ENCODE results near the gene FLVCR1.
"Not testable (repeated sequence)": the region's sequence is repeated elsewhere in the genome, so short reads cannot be mapped to it uniquely, and the experiment has no call there.

Gene FLVCR1

DNA sequence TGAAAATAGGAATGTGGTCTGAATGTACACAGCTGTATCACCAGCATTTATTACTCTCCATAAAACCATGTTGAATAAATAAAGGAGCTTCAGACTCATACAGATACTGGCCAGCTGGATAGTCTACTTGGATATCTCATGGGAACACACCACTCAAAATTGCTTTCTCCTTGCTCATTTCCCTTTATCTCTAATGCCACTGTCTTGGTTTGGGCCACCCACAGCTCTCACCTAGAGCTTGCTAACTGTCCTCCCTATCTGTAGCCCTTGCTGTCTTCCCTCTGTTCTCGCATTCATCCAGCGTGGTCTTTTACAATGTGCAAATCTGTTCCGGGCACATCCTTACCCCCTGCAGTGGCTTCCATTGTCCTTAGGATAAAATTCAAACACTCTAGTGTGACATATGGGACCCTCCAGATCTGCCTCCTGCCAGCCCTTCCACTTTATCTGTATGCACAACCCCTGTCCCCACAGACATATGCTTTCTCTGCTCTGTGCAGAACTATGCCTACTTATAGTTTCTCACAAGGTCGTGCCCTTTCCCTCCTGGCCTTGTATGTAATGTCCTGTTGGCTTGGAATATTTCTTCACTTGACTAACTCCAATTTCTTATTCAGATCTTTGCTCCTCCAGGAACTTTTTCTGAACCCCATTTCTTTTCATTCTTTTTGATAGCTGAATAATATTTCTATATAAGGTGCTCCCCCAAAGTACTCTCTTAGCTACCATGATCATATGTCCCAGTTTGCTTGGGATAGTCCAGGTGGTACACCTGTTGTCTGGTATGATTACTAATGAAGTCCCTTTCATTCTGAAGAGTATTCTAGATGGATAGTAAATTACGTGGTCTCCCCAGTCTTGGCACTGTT lies 2.9 kb downstream of the FLVCR1 start:
- no peak for DNase-seq

- DNase-seq: no peak
Observed at GRCh38 chr1:212862111-212862690, 4.1 kb downstream of the FLVCR1 start.

DNA sequence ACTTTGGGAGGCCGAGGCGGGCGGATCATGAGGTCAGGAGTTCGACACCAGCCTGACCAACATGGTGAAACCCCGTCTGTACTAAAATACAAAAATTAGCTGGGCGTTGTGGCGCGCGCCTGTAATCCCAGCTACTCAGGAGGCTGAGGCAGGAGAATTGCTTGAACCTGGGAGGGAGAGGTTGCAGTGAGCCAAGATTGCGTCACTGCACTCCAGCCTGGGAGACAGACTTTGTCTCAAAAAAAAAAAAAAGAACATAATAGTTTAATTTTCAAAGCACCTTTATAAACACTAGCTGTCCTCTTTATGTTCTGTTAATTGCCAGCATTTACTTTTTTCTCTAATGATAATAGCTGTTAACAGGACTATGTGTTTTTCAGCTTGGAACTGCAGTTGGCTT lies 5.3 kb downstream of the FLVCR1 start:
- DNase-seq: not testable (repeated sequence)

DNA sequence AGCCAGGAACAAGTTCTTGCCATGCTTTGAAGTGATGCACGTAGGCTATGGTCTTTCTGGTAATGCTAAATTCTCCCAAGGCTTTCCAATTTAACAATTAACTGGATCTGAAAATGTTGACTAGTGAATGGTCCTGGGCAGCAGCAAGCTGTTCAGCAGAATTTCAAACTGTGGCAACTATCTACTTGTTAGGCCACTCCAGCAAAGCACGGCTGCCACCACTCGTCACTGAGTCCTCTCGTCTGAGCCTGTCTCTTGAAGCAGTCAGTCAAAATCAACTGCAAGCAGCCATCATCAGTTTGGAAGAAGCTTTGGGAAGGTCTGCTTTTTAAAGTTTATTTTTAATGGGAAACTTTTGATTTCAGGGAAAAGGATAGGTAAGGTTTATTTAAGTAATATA lies 6.1 kb downstream of the FLVCR1 start:
- DNase-seq: no peak

DNA sequence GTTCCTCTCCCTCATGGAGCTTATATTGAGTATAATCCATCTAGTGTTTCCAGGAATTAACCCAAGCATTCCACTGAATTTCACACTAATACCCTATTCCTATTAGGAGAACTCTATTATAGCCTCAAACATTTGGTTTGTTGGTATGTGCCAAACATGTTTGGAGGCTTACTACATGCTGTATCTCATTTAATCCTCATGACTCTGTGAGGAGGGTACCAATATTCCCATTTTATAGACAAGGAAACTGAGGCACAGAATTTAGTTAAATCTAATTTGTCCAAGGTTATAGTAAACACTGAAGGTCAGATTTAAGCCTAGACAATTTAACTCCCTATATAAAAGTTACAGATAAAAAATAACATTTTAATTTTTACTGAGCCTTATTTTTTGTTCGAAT lies 9.1 kb downstream of the FLVCR1 start:
- DNase-seq: no peak

- no peak for DNase-seq
Observed at GRCh38 chr1:212871976-212872375, 13.9 kb downstream of the FLVCR1 start.

- no peak for DNase-seq
Observed at GRCh38 chr1:212873518-212873917, 15.4 kb downstream of the FLVCR1 start.

DNA sequence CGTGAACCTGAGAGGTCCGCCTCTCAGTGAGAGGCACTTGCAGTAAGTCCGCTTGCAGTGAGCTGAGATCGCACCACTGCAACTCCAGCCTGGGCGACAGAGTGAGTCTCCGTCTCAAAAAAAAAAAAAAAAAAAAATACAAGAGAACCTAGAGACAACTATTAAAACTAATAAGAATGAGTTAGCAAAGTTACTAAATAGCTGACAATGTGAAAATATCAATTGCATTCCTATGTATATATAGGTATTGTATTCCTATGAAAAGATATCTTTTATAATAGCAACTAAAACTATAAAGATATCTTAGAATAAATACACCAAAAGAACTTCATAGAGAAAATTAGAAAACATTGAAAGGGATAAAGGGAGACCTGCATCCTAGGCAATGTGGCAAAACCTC lies 20.3 kb downstream of the FLVCR1 start:
- no peak for DNase-seq

DNA sequence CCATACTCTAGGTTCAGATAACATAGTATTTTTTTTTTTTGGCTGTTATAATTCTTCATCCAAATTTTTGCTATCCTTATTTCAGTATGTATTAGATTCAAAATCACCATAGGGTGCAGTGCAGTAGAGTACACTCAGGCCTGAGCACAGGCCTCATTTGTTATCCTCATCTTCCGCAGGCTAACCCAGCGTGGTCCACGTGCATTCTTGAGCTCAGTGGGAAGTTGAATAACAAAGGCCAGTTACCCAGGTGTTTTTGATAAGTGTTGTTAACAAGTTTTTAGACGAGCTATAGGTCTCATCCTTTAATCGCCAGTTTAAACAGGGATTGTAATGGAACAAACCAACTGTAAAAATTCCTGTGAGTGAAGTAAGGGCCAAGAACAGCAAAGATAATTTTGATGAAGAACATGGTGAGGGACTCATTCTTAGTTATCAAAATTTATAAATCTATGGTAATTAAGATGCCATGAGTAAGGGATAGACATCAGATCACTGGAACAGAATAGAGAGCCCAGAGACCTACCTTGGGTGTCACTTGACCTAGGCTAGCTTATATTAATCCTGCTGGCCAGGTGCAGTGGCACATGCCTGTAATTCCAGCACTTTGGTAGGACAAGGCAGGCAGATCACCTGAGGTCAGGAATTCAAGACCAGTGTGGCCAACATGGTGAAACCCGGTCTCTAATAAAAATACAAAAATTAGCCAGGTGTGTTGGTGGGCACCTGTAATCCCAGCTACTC lies 22.0 kb downstream of the FLVCR1 start:
- no peak for DNase-seq

DNA sequence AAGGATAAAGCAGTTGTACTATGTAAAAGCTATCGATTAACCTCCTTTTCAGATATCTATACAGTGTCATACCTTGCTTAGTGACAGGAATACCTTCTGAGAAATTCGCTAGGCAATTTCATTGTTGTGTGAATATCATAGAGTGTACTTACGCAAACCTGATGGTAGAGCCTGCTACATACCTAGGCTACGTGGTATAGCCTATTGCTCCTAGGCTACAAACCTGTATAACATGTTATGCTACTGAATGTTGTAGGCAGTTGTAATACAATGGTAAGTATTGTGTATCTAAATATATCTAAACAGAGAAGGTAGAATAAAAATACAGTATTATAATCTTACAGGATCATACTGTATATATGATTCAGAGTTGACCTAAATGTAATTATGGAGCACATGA lies 26.5 kb downstream of the FLVCR1 start:
- no peak for DNase-seq

DNA sequence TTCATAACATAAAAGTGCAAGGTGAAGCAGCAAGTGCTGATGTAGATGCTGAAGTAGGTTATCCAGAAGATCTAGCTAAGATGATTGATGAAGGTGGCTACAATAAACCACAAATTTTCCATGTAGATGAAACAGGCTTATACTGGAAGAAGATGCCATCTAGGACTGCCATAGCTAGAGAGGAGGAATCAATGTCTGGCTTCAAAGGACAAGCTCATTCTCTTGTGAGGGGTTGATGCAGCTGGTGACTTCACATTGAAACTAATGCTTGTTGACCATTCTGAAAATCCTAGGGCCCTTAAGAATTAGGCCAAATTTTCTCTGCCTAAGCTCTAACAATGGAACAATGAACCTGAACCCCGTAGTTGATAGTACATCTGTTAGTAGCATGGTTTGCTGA lies 34.0 kb downstream of the FLVCR1 start:
- DNase-seq: no peak

GRCh38 chr1:212899845-212900244 lies 41.8 kb downstream of the FLVCR1 start:
- no peak for DNase-seq

DNA sequence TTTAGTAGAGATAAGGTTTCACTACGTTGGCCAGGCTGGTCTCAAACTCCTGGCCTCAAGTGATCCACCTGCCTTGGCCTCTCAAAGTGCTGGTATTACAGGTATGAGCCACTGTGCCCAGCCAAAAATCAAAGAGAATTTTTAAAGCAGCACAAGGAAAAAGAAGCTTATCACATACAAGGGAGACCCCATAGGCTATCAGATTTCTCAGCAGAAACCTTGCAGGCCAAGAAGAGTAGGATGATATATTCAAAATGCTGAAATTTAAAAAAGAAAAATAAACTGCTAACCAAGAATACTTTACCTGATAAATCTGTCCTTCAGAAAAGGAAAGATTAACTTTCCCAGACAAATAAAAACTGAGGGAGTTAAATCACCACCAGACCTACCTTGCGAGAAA lies 43.2 kb downstream of the FLVCR1 start:
- DNase-seq: no peak

DNA sequence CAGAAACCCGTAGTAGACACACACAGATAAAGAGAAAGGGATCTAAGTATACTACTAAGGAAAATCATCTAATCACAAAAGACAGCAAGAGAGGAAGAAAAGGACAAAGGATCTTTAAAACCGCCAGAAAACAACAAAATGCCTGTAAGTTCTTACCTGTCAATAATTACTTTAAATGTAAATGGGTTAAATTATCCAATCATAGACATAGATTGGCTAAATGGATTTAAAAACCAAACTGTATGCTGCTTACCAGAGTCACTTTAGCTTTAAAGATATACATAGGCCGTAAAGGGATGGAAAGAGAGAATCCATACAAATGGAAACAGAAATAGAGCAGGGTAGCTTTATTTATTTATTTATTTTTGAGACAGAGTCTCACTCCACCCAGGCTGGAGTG lies 44.0 kb downstream of the FLVCR1 start:
- DNase-seq: no peak

DNA sequence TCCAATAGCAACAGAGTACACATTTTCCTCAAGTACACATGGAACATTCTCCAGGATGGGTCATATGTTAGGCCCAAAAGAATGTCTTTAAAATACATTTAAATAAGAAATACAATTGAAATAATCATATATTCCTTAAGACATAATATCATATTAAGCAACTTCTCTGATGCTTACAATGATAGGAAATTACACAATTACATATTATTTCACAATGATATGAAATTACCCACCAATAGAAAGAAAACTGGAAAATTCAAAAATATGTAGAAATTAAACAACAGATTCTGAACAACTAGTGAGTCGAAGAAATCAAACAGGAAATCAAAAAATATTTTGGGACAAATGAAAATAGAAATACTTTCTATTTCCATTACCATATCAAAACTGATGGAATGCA lies 45.6 kb downstream of the FLVCR1 start:
- no peak for DNase-seq

GRCh38 chr1:212908071-212908470 lies 50.0 kb downstream of the FLVCR1 start:
- DNase-seq: not testable (repeated sequence)

DNA sequence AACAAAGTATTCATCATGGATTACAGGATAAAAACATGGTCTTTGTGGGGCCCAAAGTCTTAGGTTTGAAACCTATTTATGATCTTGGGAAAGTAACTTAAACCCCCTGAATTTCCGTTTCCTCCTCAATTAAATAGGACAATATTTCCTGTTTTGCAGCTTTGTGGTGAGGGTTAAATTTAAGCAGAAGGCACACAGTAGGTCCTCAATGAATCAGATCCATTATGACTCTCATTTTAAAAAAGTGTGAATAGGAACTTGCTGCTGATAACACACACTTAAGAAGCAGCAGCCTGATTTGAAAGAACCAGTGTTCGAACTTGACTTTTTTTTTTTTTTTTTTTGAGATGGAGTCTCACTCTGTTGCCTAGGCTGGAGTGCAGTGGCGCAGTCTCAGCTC lies 50.9 kb downstream of the FLVCR1 start:
- no peak for DNase-seq

GRCh38 chr1:212909652-212910063 lies 51.6 kb downstream of the FLVCR1 start:
- no peak for DNase-seq

- not testable (repeated sequence) for DNase-seq
Observed at GRCh38 chr1:212910213-212910612, 52.1 kb downstream of the FLVCR1 start.

GRCh38 chr1:212913638-212914037 lies 55.6 kb downstream of the FLVCR1 start:
- DNase-seq: not testable (repeated sequence)

DNA sequence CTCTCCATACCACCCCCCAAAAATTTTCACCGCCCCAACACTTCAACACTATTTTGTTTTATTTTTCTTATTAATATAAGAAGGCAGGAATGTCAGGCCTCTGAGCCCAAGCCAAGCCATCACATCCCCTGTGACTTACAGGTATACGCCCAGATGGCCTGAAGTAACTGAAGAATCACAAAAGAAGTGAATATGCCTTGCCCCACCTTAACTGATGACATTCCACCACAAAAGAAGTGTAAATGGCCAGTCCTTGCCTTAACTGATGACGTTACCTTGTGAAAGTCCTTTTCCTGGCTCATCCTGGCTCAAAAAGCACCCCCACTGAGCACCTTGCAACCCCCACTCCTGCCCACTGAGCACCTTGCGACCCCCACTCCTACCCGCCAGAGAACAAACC lies 56.0 kb downstream of the FLVCR1 start:
- DNase-seq: not testable (repeated sequence)

- no peak for DNase-seq
Observed at GRCh38 chr1:212914789-212915188, 56.7 kb downstream of the FLVCR1 start.

GRCh38 chr1:212915245-212916091 lies 57.4 kb downstream of the FLVCR1 start:
- no peak for DNase-seq
